ENCODE results near the gene SERINC5.
"Not testable (repeated sequence)": the region's sequence is repeated elsewhere in the genome, so short reads cannot be mapped to it uniquely, and the experiment has no call there.

Gene SERINC5

GRCh38 chr5:80159133-80159815 lies 96.6 kb downstream of the SERINC5 start:
- DNase-seq = no peak

DNA sequence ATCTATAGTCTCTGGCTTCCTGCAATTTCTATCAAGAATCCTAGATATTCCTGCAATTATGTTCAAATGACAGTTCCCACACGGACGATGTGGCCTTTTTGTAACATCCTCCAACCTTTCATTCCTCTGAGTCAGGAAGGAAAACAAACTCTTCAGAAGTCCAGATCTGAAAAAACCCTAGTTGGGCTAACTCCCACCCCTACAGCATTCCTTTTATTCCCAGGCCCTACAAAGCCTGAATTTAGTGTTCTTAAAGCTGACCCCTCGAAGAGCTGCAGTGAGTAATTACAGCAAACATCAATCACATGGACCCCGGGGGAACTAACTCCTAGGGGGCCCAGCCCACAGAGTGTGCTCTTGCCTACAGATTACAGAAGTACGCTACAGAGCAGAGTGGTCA lies 99.7 kb downstream of the SERINC5 start:
- DNase-seq = no peak

GRCh38 chr5:80154749-80155148 lies 101.1 kb downstream of the SERINC5 start:
- DNase-seq = no peak

GRCh38 chr5:80154289-80154688 lies 101.6 kb downstream of the SERINC5 start:
- DNase-seq = not testable (repeated sequence)

DNA sequence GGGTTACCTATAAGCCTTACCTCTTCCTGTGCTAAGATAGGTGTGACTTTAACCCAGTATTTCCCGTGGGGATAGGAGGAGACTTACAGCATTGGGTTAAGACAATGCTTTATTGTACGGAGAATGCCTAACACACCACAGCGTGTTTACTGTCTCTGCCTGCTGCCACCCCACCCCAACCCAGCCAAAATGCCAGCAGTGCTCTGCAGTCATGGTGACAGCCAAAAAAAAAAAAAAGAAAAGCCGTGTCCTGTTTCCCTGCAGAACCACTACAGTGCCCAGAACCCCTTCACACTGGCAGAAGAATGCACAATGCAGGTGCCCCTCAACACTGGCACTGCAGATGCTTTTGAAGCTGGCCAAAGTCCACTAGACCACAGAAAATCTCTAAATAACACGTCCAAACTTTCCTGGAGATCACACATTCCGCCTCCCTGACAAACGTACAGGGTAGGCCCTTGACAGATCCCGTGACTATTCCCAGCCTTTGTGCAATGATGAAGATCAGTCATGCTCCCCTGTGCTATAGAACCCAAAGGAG lies 102.2 kb downstream of the SERINC5 start:
- DNase-seq = no peak

DNA sequence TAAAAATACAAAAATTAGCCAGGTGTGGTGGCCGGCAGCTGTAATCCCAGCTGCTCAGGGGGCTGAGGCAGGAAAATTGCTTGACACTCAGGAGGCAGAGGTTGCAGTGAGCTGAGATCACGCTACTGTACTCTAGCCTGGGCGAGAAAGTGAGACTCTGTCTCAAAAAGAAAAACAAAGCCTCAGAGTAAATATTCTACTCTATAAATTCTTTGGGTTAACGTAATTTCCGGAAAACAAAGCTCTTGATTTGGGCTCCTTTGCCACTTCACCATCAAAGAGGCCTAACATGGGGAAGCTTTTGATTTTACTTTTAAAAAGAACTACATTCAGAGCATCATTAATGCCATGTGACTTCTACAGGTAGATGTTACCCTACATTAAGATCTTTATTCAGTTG lies 103.1 kb downstream of the SERINC5 start:
- no peak for DNase-seq

GRCh38 chr5:80151890-80152289 lies 104.0 kb downstream of the SERINC5 start:
- DNase-seq = no peak

GRCh38 chr5:80150731-80151130 lies 105.1 kb downstream of the SERINC5 start:
- DNase-seq = no peak

- DNase-seq = peak; percentile 95
These were observed 106.7 kb downstream of the SERINC5 start for GRCh38 chr5:80149161-80149609.

DNA sequence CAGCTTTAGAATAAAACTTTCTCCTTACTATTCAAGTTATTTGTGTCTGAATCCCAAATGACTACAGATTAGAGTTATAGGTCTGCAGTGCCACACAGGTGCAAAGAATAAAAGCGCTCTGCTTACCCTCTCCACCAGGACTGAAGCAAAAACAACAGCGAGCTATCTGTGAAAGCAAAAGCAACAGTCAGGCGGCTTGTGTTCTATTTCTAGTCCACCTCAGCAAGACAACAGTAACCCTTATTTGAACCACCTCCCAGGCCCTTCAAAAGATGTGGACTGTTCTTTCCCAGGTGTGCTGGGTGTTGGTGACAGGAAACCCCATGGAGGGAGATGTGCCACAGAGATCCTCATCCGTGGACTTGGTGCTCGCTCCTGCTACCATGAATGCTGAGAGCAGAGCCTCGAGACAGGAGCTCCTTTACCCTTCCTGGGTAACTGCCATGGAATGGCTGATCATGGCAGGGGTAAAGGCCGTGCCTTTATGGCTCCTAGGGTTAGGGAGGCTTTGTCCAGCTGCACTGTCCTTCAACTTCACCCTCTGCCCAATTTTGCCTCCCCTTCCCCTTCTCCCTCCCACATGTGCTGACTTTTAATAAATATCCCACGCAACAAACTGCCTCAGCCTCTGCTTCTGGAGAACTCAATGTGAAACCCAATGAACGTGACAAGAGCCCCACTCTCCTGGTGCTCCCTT lies 108.6 kb downstream of the SERINC5 start:
- DNase-seq = no peak

- DNase-seq = no peak
These were observed 109.8 kb downstream of the SERINC5 start for GRCh38 chr5:80146046-80146445.

DNA sequence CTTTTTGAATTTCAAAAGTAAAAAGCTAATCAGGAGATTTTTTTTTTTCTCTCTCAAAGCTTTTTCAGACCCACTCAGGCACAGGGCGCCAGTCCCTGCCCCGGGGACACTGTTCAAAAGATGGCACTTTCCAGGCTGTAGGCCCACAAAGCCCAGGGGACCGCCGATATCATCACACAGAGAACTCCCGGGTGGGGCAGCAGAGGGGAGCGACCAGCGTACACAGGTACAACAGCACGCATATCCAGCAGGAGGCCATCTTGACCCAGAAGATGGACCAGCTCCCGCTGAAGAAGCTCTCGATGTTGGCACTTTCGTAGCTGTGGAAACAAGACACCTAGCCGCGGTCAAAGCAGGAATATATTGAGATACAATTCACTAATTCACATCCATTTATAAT lies 112.4 kb downstream of the SERINC5 start:
- no peak for DNase-seq

- DNase-seq = no peak
These were observed 112.9 kb downstream of the SERINC5 start for GRCh38 chr5:80142996-80143395.

DNA sequence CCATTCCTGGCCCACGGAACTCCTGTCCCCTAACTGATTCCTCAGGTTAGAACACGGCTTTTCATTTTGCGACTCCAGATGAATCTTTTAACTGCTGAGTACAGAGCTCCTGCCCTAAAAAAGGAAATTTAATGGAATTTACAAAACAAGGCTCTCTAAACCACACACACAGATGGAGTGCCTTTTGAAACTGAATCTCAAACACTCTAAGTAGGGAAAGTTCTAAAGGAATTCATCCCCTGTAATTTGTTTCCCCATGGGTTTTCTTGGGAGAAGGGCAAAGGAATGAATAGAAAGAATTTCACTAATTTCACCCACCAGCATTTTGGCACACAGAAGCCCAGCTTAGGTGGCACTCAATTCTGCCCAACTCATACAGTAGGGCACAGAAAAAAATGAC lies 114.2 kb downstream of the SERINC5 start:
- no peak for DNase-seq

DNA sequence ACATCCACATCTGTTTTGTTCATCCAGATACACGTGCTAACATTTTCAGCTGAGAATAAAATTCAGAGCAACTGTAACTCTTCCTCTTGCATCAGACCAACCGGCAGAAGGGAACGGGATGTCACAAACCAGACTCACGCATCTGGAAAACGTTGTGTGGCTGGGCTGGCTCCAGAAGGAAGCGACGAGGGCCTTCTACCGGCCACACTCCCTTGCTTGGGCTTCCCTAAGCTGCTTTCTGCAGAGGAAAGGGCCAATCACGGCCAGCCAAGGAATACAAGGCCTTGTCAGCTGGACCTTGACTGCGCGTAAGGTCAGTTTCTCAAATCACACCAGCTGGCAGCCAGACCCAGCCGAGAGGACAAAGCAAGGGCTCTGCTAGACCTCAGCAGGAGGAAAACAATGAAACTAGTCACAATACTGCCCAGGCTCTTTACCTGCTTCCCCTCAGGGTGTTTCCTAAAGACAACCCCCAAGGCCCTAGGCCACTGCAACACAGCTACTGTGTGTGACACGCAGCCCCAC lies 114.6 kb downstream of the SERINC5 start:
- no peak for DNase-seq

GRCh38 chr5:80140496-80140895 lies 115.4 kb downstream of the SERINC5 start:
- no peak for DNase-seq

DNA sequence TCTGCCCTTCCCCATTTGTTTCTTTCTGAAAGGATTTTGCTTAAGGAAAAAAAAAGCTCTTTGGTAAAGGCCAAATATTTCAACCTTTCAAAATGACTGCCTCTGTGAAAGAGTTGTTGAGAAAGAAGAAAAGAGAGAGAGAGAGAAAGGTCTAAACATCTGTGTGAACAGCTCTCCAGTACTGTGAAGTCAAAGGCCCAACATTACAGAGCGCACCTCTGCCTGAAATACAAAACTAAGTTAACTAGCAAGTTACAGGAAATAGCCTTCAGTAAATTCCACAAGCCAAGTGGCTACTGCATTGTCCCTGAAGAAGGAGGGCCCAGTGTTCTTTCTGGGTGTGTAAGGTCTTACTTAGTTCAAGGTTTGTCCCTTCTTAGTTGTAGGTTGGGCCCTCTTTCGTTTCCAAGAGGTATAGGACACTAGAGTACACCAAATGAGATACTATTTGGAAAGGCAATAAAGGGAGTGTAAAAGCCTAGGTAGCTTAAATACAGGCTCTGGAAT lies 116.3 kb downstream of the SERINC5 start:
- no peak for DNase-seq

- no peak for DNase-seq
These were observed 117.4 kb downstream of the SERINC5 start for GRCh38 chr5:80138486-80138885.

GRCh38 chr5:80136798-80137197 lies 119.0 kb downstream of the SERINC5 start:
- DNase-seq = not testable (repeated sequence)

- DNase-seq = no peak
These were observed 121.0 kb downstream of the SERINC5 start for GRCh38 chr5:80134876-80135275.

GRCh38 chr5:80129146-80129545 lies 126.7 kb downstream of the SERINC5 start:
- DNase-seq = no peak

GRCh38 chr5:80128141-80128540 lies 127.7 kb downstream of the SERINC5 start:
- DNase-seq = no peak

GRCh38 chr5:80127116-80127552 lies 128.7 kb downstream of the SERINC5 start:
- no peak for DNase-seq

GRCh38 chr5:80125962-80126480 lies 129.8 kb downstream of the SERINC5 start:
- no peak for DNase-seq

Measured in NCI-H748 treated with DMSO at 0.1 percent for 48 hours (cell line).